ENCODE data around the gene CIDEB. TPM values are rescaled to one million over a fixed set of nuclear protein-coding genes. Genes with fewer than 3 reads are reported as not detected.
A peak's percentile ranks its signal among the peaks of the same experiment; 100 is the strongest.
"Not testable (repeated sequence)": the region's sequence is repeated elsewhere in the genome, so short reads cannot be mapped to it uniquely, and the experiment has no call there.

Gene CIDEB
- polyA plus RNA-seq, 1 experiment: 0.48 TPM

- no peaks in the 10 kb centered on the region; the same call in 1 of the 2 replicates for H3K9me3 ChIP-seq (ENCODE audit: control insufficient read depth, insufficient read depth, low read length)
- ChIA-PET POLR2A (no interaction called here), CTCF (interaction anchor here (4.3 to 21.9 kb wide), 3 partner anchors 22 to 104 kb away, joined by 29 to 712 read pairs (median 65); partner anchors contain the start of genes CBLN3, CIDEB and KHNYN)
- H3K4me3 ChIP-seq (ENCODE audit: low read depth, low read length): no peak overlapping the region
- no peak for TF ChIP-seq CTCF (IDR thresholded peaks at IDR 0.05; ENCODE audit: low read depth, low read length)
- no peak for DNase-seq (ENCODE audit: low read depth, low spot score)
- peaks cover 34% of the 10 kb centered on the region for H3K27me3 ChIP-seq (ENCODE audit: control insufficient read depth, insufficient read depth, low read length)
- H3K27ac ChIP-seq (ENCODE audit: low read depth, low read length): no peak overlapping the region
Measured at GRCh38 chr14:24329736-24330135, 22.0 kb upstream of the CIDEB start.

GRCh38 chr14:24329073-24329663, 21.4 kb upstream of the CIDEB start:
- ChIA-PET POLR2A (interaction anchor here (0.6 kb wide), 2 partner anchors 26 to 101 kb away, joined by 4 read pairs; partner anchors contain the start of gene KHNYN), CTCF (interaction anchor here (0.8 to 21.9 kb wide), 5 partner anchors 22 to 112 kb away, joined by 4 to 712 read pairs (median 5); partner anchors contain the start of genes CBLN3, CIDEB and KHNYN)
- H3K27ac ChIP-seq (ENCODE audit: low read depth, low read length): no peak overlapping the region
- no peak for TF ChIP-seq CTCF (IDR thresholded peaks at IDR 0.05; ENCODE audit: low read depth, low read length)
- H3K27me3 ChIP-seq (ENCODE audit: control insufficient read depth, insufficient read depth, low read length): peaks cover 33% of the 10 kb centered on the region
- no peak overlapping the region for H3K4me3 ChIP-seq (ENCODE audit: low read depth, low read length)
- no peak for DNase-seq (ENCODE audit: low read depth, low spot score)
- H3K9me3 ChIP-seq (ENCODE audit: control insufficient read depth, insufficient read depth, low read length): no peaks in the 10 kb centered on the region; the same call in 1 of the 2 replicates

GRCh38 chr14:24327914-24328313, 20.1 kb upstream of the CIDEB start:
- H3K4me3 ChIP-seq (ENCODE audit: low read depth, low read length); H3K27ac ChIP-seq (ENCODE audit: low read depth, low read length); DNase-seq (ENCODE audit: low read depth, low spot score); H3K9me3 ChIP-seq (ENCODE audit: control insufficient read depth, insufficient read depth, low read length); POLR2A ChIA-PET: not testable (repeated sequence)
- peak; percentile 36 for TF ChIP-seq CTCF (IDR thresholded peaks at IDR 0.05; ENCODE audit: low read depth, low read length)
- CTCF ChIA-PET: interaction anchor here (1.2 to 21.9 kb wide), 4 partner anchors 19 to 114 kb away, joined by 5 to 712 read pairs (median 18); partner anchors contain the start of genes CBLN3, CIDEB and KHNYN
- H3K27me3 ChIP-seq (ENCODE audit: control insufficient read depth, insufficient read depth, low read length): peaks cover 31% of the 10 kb centered on the region

- DNase-seq (ENCODE audit: low read depth, low spot score): no peak
Measured at GRCh38 chr14:24327303-24327702, 19.5 kb upstream of the CIDEB start.

More at GRCh38 chr14:24327303-24327702, 19.5 kb upstream of the CIDEB start:
- Histone ChIP-seq H3K9me3 (ENCODE audit: control insufficient read depth, insufficient read depth, low read length) (no peaks in the 10 kb centered on the region; the same call in 1 of the 2 replicates), H3K27ac (ENCODE audit: low read depth, low read length) (no peak overlapping the region), H3K27me3 (ENCODE audit: control insufficient read depth, insufficient read depth, low read length) (peaks cover 28% of the 10 kb centered on the region), H3K4me3 (ENCODE audit: low read depth, low read length) (no peak overlapping the region)
- TF ChIP-seq CTCF (IDR thresholded peaks at IDR 0.05; ENCODE audit: low read depth, low read length): no peak
- ChIA-PET POLR2A (interaction anchor here (0.9 kb wide), 1 partner anchor 39 kb away, joined by 6 read pairs; no protein-coding TSS in a partner anchor), CTCF (interaction anchor here (1.2 to 21.9 kb wide), 4 partner anchors 20 to 106 kb away, joined by 3 to 712 read pairs (median 18); partner anchors contain the start of genes CBLN3, CIDEB and KHNYN)
